A549 (cell line): ENCODE data around the gene CAPN9. TPM values are rescaled to one million over a fixed set of nuclear protein-coding genes. Genes with fewer than 3 reads are reported as not detected.
"Not testable (repeated sequence)": the region's sequence is repeated elsewhere in the genome, so short reads cannot be mapped to it uniquely, and the experiment has no call there.

Experiments
- ATAC-seq, 2 experiments: fragments of 200-7000 bp in 1 of 2; fragments of >200 bp in 1 of 2; cut with Nextera tagmentation in 1 of 2; cut with Tn5 transposase in 1 of 2; 3 replicates each; pipeline versions ENCODE4 v1.8.0 to v1.9.1; 2018 to 2020; ENCODE audit warnings: mild to moderate bottlenecking in 1 of 2, moderate library complexity in 1 of 2
- CTCF ChIA-PET: fragments of 300-600 bp; sonication (Branson Sonifier 250); formaldehyde crosslinking; extraction: SDS; loops from one replicate; lab custom pipeline; 2021; ENCODE audit warnings: antibody characterized with exemption, inconsistent platforms; lab: Yijun Ruan, JAX
- POLR2A ChIA-PET: fragments of 350-600 bp; formaldehyde crosslinking; extraction: SDS; loops from one replicate; lab custom pipeline; 2021; ENCODE audit warnings: antibody characterized with exemption, inconsistent platforms; lab: Yijun Ruan, JAX
- DNase-seq, 2 experiments: peaks; one replicate each; pipeline versions ENCODE4 v3.0.0 to v3.0.0-alpha.2; 2011 to 2016; ENCODE audit warnings: low read depth in 1 of 2, low spot score in 1 of 2
- FAIRE-seq: peaks from 2 replicates; lab custom pipeline; 2011; peaks lifted over from hg19 to GRCh38; lab: Jason Lieb, UNC
- H3K27ac ChIP-seq, 2 experiments: fragments of >200 bp; sonication (Bioruptor Twin); formaldehyde crosslinking; 3 replicates each; pipeline ENCODE4 v1.5.1; 2016 to 2017
- H3K4me1 ChIP-seq: fragments of >200 bp; sonication (Bioruptor Twin); formaldehyde crosslinking; 3 replicates; pipeline ENCODE4 v1.6.1; 2016
- H3K4me2 ChIP-seq: fragments of >200 bp; sonication (Bioruptor Twin); formaldehyde crosslinking; 3 replicates; pipeline ENCODE4 v1.6.1; 2016
- H3K4me3 ChIP-seq: fragments of >200 bp; sonication (Bioruptor Twin); formaldehyde crosslinking; 3 replicates; pipeline ENCODE4 v1.5.1; 2016
- H3K9me3 ChIP-seq: fragments of >200 bp; sonication (Bioruptor Twin); formaldehyde crosslinking; 3 replicates; pipeline ENCODE4 v1.6.1; 2016
- ATOH8 ChIP-seq: fragments of 250-450 bp; sonication (Bioruptor Pico); IDR thresholded peaks from 2 replicates; pipeline ENCODE4 v1.5.0; 2020; ENCODE audit warnings: low read depth, mild to moderate bottlenecking, moderate library complexity
- CBX8 ChIP-seq: fragments of 200-600 bp; sonication (generic); IDR thresholded peaks from 2 replicates; pipeline ENCODE4 v1.6.1; 2016
- EHMT2 ChIP-seq: fragments of 200-600 bp; sonication (generic); IDR thresholded peaks from 2 replicates; pipeline ENCODE4 v1.6.1; 2016; ENCODE audit warnings: antibody characterized with exemption, low read depth, mild to moderate bottlenecking, moderate library complexity
- FOSB ChIP-seq: fragments of 250-450 bp; sonication (Bioruptor Pico); IDR thresholded peaks from 2 replicates; pipeline ENCODE4 v1.5.0; 2020; ENCODE audit warnings: mild to moderate bottlenecking, moderate library complexity
- HEYL ChIP-seq: fragments of 250-450 bp; sonication (Bioruptor Pico); IDR thresholded peaks from 2 replicates; pipeline ENCODE4 v1.8.0; 2021; ENCODE audit warnings: mild to moderate bottlenecking, moderate library complexity
- HOXB13 ChIP-seq: fragments of 250-450 bp; sonication (Bioruptor Pico); IDR thresholded peaks from 2 replicates; pipeline ENCODE4 v1.5.0; 2020; ENCODE audit warnings: low read depth, mild to moderate bottlenecking, moderate library complexity
- HOXB5 ChIP-seq: fragments of 250-450 bp; sonication (Bioruptor Pico); IDR thresholded peaks from 2 replicates; pipeline ENCODE4 v1.5.0; 2020; ENCODE audit warnings: mild to moderate bottlenecking, moderate library complexity
- KDM5A ChIP-seq: fragments of 200-600 bp; sonication (generic); IDR thresholded peaks from 2 replicates; pipeline ENCODE4 v1.6.1; 2016; ENCODE audit warnings: antibody characterized with exemption, mild to moderate bottlenecking
- NFE2L2 ChIP-seq: fragments of 150-350 bp; conservative IDR thresholded peaks from 2 replicates; pipeline ENCODE4 v1.6.1; 2014; ENCODE audit warnings: low read length
- NR3C1 ChIP-seq: fragments of >200 bp; sonication (Bioruptor Twin); formaldehyde crosslinking; IDR thresholded peaks from 3 replicates; pipeline ENCODE4 v1.6.1; 2017
- POLR2AphosphoS2 ChIP-seq: conservative IDR thresholded peaks from 2 replicates; pipeline ENCODE4 v1.6.1; 2012; ENCODE audit warnings: low read length, improper control_type of control experiment, inconsistent platforms
- RCOR1 ChIP-seq: fragments of 150-350 bp; IDR thresholded peaks from 2 replicates; pipeline ENCODE4 v1.6.1; 2014; ENCODE audit warnings: antibody characterized with exemption, low read length, low read depth
- ZFP36 ChIP-seq: fragments of 450-650 bp; IDR thresholded peaks from 2 replicates; pipeline ENCODE4 v1.6.1; 2014; ENCODE audit warnings: borderline replicate concordance; ENCODE audit not compliant: partially characterized antibody
- ZNF302 ChIP-seq: fragments of 250-450 bp; sonication (Bioruptor Pico); IDR thresholded peaks from 2 replicates; pipeline ENCODE4 v1.9.0; 2021; ENCODE audit warnings: inconsistent platforms, mild to moderate bottlenecking, moderate library complexity
- WGBS: methylation state at CpG from one replicate; pipeline ENCODE4 v1.1.6; 2017; ENCODE audit errors: missing lambda C conversion rate; 5-methylcytosine and 5-hydroxymethylcytosine counted together
- polyA plus RNA-seq, 4 experiments: library from polyadenylated mRNA; depleted of rRNA in 3 of 4; stranded (reverse); fragments of >200 nt; fragmentation: RNase III in 1 of 4; extraction: RNeasy Plus Mini Kit Qiagen cat#74134 plus additional on column Dnase treatment in 1 of 4; gene quantifications; 2 replicates in 3 of 4; 3 replicates in 1 of 4; pipeline ENCODE4 v1.2.3, GENCODE V29; 2011 to 2017
- TF ChIP-seq, protein P1 (sequence below): fragments of 200-600 bp; sonication (generic); IDR thresholded peaks from 2 replicates; pipeline ENCODE4 v1.6.1; 2016; ENCODE audit warnings: antibody characterized with exemption, mild to moderate bottlenecking, moderate library complexity
- TF ChIP-seq, protein P2 (sequence below): fragments of 150-350 bp; IDR thresholded peaks from 2 replicates; pipeline ENCODE4 v1.6.1; 2014; ENCODE audit warnings: low read depth, mild to moderate bottlenecking, low read length

Gene CAPN9
- polyA plus RNA-seq, 2 of the 4 experiments (the other 2 are of a cell fraction): not detected

DNA sequence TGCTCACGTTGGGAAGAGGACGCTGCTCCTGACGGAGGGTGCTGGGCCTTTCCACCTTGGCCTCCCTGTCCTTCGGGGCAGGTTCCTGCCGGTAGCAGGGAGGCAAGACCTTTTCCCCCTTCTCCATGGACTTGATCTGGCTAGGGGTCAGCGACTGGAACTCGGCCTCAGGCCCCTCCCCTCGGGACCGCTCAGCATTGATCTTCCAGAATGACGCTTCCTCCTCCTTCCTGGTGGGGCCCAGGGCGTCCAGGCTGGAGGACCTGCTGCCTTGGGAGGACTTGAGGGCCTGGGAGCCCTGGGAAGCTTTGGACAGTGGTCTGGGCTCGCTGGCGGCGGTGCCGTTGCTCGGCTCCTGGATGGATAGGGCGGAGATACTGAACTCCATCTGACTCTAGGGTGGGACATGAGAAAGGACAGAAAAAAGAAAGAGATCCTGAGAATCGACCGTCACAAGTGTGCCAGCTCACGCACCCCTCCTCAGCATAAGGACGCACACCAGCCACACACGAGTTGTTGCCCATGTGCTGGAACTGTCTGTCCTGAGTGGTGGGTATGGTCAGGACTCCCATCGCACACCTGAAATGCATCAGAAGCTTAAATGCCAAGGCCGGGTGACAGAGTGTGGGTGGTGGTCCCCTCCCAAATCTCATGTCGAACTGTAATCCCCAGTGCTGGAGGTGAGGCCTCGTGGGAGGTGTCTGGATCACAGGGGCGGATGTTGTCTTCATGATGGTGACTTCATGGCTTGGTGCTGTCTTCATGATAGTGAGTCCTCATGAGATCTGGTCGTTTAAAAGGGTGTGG lies 96.5 kb downstream of the CAPN9 start (continued):
- TF ChIP-seq, protein P1, sequence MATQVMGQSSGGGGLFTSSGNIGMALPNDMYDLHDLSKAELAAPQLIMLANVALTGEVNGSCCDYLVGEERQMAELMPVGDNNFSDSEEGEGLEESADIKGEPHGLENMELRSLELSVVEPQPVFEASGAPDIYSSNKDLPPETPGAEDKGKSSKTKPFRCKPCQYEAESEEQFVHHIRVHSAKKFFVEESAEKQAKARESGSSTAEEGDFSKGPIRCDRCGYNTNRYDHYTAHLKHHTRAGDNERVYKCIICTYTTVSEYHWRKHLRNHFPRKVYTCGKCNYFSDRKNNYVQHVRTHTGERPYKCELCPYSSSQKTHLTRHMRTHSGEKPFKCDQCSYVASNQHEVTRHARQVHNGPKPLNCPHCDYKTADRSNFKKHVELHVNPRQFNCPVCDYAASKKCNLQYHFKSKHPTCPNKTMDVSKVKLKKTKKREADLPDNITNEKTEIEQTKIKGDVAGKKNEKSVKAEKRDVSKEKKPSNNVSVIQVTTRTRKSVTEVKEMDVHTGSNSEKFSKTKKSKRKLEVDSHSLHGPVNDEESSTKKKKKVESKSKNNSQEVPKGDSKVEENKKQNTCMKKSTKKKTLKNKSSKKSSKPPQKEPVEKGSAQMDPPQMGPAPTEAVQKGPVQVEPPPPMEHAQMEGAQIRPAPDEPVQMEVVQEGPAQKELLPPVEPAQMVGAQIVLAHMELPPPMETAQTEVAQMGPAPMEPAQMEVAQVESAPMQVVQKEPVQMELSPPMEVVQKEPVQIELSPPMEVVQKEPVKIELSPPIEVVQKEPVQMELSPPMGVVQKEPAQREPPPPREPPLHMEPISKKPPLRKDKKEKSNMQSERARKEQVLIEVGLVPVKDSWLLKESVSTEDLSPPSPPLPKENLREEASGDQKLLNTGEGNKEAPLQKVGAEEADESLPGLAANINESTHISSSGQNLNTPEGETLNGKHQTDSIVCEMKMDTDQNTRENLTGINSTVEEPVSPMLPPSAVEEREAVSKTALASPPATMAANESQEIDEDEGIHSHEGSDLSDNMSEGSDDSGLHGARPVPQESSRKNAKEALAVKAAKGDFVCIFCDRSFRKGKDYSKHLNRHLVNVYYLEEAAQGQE: no peak
- TF ChIP-seq HOXB13 (no peak), HOXB5 (CRISPR knock-in tag) (no peak), ZFP36 (no peak)
- TF ChIP-seq, all 56 proteins: peak for 0

GRCh38 chr1:230844561-230844960 lies 97.4 kb downstream of the CAPN9 start:
- Histone ChIP-seq H3K9me3 (no peaks in the 10 kb centered on the region), H3K27ac (no peak overlapping the region)
- WGBS: 98% methylated on average over 4 of the region's 4 CpGs
- POLR2A ChIA-PET: no interaction called here
- FAIRE-seq: no peak
- TF ChIP-seq ZNF302 (CRISPR knock-in tag) (no peak), HEYL (CRISPR knock-in tag) (no peak), NR3C1 (no peak), KDM5A (no peak), POLR2AphosphoS2 (no peak), EHMT2 (no peak), NFE2L2 (no peak), FOSB (no peak), RCOR1 (no peak), ATOH8 (CRISPR knock-in tag) (no peak), CBX8 (no peak)
- TF ChIP-seq, protein P2, sequence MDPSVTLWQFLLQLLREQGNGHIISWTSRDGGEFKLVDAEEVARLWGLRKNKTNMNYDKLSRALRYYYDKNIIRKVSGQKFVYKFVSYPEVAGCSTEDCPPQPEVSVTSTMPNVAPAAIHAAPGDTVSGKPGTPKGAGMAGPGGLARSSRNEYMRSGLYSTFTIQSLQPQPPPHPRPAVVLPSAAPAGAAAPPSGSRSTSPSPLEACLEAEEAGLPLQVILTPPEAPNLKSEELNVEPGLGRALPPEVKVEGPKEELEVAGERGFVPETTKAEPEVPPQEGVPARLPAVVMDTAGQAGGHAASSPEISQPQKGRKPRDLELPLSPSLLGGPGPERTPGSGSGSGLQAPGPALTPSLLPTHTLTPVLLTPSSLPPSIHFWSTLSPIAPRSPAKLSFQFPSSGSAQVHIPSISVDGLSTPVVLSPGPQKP: no peak
- TF ChIP-seq, all 56 proteins: peak for 0
- CTCF ChIA-PET: no interaction called here
- Histone ChIP-seq H3K4me1 (peaks cover 9% of the 10 kb centered on the region), H3K4me2 (no peak overlapping the region), H3K4me3 (no peak overlapping the region)
- no peak for ATAC-seq
- no peak for DNase-seq

GRCh38 chr1:230845184-230845583 lies 98.0 kb downstream of the CAPN9 start:
- H3K4me2 ChIP-seq, POLR2A ChIA-PET, ATAC-seq, CTCF ChIA-PET, DNase-seq, H3K9me3 ChIP-seq, H3K4me3 ChIP-seq, FAIRE-seq, H3K27ac ChIP-seq: not testable (repeated sequence)
- 85% methylated on average over 7 of the region's 7 CpGs for WGBS
- H3K4me1 ChIP-seq: peaks cover 15% of the 10 kb centered on the region
